Loucy (cell line): ENCODE results near the gene TNFRSF25.
"Not testable (repeated sequence)": the region's sequence is repeated elsewhere in the genome, so short reads cannot be mapped to it uniquely, and the experiment has no call there.

Experiments
- EZH2phosphoT487 ChIP-seq: fragments of 200-600 bp; IDR thresholded peaks from 2 replicates; pipeline ENCODE4 v1.6.1; 2018; ENCODE audit warnings: antibody characterized with exemption, mild to moderate bottlenecking, moderate library complexity, borderline replicate concordance
- TF ChIP-seq, protein P1 (sequence below): fragments of 200-600 bp; sonication (generic); conservative IDR thresholded peaks from 2 replicates; pipeline ENCODE4 v1.5.1; 2014; ENCODE audit warnings: mild to moderate bottlenecking, antibody characterized with exemption, low read length

DNA sequence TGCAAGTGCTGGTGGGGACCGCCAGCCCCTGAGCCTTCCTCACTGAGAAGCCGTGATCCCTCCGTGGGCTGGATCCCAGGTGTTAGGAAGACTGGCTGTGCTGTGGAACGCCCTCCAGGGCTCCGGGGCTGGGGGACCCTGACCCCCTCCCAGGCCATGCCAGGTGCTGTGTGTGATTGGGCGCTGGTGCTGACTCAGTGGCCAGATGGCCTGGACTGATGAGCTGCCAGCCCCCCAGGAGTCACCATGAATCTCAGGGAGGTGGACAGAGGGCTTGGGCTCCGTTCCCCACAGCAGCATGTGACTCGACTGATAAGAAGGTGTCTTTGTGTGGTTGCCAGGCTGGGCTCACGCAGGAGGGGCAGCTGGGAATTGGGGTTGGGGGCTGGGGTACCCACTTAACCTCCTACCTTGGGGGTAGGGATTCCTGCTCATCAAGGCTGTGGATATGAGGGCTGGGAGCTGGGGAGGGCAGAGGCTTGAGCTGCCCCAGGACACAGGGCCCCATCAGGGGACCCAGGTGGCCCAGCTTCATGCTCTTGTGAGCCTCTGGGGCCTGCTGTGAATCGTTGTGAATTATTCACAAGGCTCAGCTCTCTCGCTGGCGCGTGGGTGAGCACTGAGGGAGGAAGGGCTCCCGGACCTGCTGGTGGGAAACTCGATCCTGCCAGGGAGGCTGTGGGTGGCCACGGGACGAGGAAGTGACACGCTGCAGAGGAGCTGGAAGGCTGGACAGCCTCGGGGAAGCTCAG is 36.1 kb downstream of the TNFRSF25 start:
- TF ChIP-seq, protein P1, sequence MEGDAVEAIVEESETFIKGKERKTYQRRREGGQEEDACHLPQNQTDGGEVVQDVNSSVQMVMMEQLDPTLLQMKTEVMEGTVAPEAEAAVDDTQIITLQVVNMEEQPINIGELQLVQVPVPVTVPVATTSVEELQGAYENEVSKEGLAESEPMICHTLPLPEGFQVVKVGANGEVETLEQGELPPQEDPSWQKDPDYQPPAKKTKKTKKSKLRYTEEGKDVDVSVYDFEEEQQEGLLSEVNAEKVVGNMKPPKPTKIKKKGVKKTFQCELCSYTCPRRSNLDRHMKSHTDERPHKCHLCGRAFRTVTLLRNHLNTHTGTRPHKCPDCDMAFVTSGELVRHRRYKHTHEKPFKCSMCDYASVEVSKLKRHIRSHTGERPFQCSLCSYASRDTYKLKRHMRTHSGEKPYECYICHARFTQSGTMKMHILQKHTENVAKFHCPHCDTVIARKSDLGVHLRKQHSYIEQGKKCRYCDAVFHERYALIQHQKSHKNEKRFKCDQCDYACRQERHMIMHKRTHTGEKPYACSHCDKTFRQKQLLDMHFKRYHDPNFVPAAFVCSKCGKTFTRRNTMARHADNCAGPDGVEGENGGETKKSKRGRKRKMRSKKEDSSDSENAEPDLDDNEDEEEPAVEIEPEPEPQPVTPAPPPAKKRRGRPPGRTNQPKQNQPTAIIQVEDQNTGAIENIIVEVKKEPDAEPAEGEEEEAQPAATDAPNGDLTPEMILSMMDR = not testable (repeated sequence)
- not testable (repeated sequence) for TF ChIP-seq EZH2phosphoT487
